ENCODE results near the gene CATSPER1. TPM values are rescaled to one million over a fixed set of nuclear protein-coding genes. Genes with fewer than 3 reads are reported as not detected.

The CATSPER1 gene
- total RNA-seq, 1 experiment from 2014 or later: 4.2 TPM

DNA sequence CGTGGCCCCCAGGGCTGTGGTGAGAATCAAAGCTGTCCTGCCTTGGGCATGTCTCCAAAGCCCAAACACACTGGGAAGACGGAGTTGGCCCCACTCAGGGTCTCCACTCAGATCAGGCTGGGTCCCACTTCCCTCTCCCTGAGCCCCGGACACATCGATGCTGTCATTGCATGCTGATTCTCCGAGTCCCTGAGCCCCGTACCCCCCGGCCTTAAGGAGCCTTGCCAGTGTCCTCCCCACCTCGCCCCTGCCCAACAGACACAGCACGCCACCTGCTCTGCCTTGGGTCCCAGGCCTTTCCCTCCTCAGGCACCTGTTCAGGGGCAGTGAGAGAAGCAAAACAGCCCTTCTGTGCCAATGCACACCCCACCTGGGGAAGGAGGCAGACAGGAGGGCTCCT is 38.9 kb downstream of the CATSPER1 start:
- Histone ChIP-seq H3K79me2 (ENCODE audit: low read depth) (no peaks in the 10 kb centered on the region), H2AFZ (no peak overlapping the region), H3K9me3 (ENCODE audit: insufficient read depth, low read depth) (no peaks in the 10 kb centered on the region), H3K9me2 (ENCODE audit: insufficient read depth) (no peaks in the 10 kb centered on the region), H3K27me3 (ENCODE audit: insufficient read depth, low read depth) (no peaks in the 10 kb centered on the region), H3K4me3 (no peak overlapping the region), H3F3A (ENCODE audit: insufficient read depth, low read depth) (peaks cover 24% of the 10 kb centered on the region), H3K4me2 (no peak overlapping the region), H3K27ac (no peak overlapping the region), H3K4me1 (replicated peaks; ENCODE audit: insufficient read depth) (peaks cover 4% of the 10 kb centered on the region; the same call in 1 of the 2 replicates), H3K36me3 (ENCODE audit: low read depth) (no peaks in the 10 kb centered on the region), H4K20me1 (ENCODE audit: insufficient read depth) (no peaks in the 10 kb centered on the region)
- no TSS peak for BruUV-seq (replicated peaks)
- ChIA-PET CTCF (interaction anchor here (1.5 kb wide), 1 partner anchor 102 kb away, joined by 4 read pairs; no protein-coding TSS in a partner anchor), POLR2A (ENCODE audit: unreplicated experiment) (no interaction called here)
- TF ChIP-seq, protein P1, sequence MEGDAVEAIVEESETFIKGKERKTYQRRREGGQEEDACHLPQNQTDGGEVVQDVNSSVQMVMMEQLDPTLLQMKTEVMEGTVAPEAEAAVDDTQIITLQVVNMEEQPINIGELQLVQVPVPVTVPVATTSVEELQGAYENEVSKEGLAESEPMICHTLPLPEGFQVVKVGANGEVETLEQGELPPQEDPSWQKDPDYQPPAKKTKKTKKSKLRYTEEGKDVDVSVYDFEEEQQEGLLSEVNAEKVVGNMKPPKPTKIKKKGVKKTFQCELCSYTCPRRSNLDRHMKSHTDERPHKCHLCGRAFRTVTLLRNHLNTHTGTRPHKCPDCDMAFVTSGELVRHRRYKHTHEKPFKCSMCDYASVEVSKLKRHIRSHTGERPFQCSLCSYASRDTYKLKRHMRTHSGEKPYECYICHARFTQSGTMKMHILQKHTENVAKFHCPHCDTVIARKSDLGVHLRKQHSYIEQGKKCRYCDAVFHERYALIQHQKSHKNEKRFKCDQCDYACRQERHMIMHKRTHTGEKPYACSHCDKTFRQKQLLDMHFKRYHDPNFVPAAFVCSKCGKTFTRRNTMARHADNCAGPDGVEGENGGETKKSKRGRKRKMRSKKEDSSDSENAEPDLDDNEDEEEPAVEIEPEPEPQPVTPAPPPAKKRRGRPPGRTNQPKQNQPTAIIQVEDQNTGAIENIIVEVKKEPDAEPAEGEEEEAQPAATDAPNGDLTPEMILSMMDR (conservative IDR thresholded peaks at IDR 0.05): no peak
- TF ChIP-seq EZH2 (IDR thresholded peaks at IDR 0.05; ENCODE audit: low read depth): no peak
- intact Hi-C loops (cut with micrococcal nuclease; ENCODE audit: unreplicated experiment): no loop called here
- DNase-seq: no peak

DNA sequence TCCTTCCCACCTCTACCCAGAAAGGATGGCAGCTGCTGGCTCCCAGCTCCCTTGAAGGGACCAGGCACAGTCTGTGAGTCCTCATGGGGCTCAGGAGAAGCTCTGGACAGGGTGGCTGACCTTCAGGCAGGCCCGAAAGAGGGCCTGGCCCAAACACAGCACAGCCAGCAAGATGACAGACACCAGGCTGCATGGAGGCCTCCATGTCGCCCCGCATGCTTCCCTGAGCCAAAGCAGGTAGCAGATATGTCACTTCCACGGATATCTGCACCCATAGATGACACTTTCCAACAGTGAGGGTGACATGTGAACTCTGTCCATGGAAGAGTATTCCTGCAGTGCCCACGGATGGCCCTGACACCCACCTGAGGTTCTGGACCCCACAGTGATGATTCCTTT is 42.7 kb downstream of the CATSPER1 start:
- intact Hi-C loops (cut with micrococcal nuclease; ENCODE audit: unreplicated experiment): no loop called here
- CTCF ChIA-PET: no interaction called here

DNA sequence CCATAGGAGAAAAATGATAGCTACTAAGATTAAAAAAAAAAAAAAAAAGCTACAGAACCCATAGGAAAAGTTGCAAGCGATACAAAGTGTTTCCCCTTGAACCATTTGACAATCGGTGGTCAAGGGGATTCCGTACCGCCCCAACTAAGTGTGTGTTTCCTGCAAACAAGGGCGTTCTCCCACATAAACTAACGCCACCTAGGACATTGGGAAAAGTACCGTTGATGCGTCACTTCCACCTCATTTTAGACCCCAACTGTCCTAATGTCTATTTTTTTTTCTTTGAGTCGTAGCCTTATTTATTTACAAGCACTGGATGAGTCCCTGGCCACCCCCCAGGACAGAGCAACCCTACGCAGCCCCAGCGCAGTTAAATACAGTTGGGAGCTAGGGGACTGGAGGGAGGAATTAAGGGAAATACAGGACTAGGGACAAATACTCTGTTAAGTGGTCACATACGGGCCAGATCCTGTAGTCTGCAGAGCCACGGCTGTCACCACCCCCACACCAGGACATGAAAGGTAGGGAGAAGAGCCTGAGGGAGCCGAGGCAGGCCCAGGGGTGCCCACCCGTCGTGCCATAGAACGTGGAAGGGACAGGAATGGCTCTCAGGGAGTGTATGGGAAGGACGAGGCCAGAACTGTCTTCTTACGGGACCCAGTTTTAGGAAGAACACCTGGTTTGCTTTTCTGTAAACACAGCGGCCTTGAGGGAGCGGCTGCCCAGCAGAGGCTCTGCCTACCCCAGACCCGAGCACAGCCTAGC is 43.3 kb downstream of the CATSPER1 start:
- DNase-seq: no peak
- H3K9me3 ChIP-seq (ENCODE audit: insufficient read depth, low read depth): no peaks in the 10 kb centered on the region
- peaks cover 27% of the 10 kb centered on the region; the same call in 1 of the 2 replicates for H3F3A ChIP-seq (ENCODE audit: insufficient read depth, low read depth)
- ChIA-PET CTCF (interaction anchor here (0.6 to 0.7 kb wide), 2 partner anchors 99 to 147 kb away, joined by 4 to 5 read pairs; no protein-coding TSS in a partner anchor), POLR2A (ENCODE audit: unreplicated experiment) (no interaction called here)
- H3K9me2 ChIP-seq (ENCODE audit: insufficient read depth): no peaks in the 10 kb centered on the region
- no peak overlapping the region for H3K4me2 ChIP-seq
- intact Hi-C loops (cut with micrococcal nuclease; ENCODE audit: unreplicated experiment): no loop called here
- H3K4me3 ChIP-seq: no peak overlapping the region
- TF ChIP-seq, protein P1 (conservative IDR thresholded peaks at IDR 0.05): no peak
- TF ChIP-seq EZH2 (IDR thresholded peaks at IDR 0.05; ENCODE audit: low read depth): no peak
- no peaks in the 10 kb centered on the region for H3K79me2 ChIP-seq (ENCODE audit: low read depth)
- BruUV-seq (replicated peaks): no TSS peak
- H3K36me3 ChIP-seq (ENCODE audit: low read depth): 0 out of 2 replicates have a peak, but pooled peaks cover 4% of the 10 kb centered on the region
- H3K27ac ChIP-seq: no peak overlapping the region
- H3K4me1 ChIP-seq (replicated peaks; ENCODE audit: insufficient read depth): peaks cover 4% of the 10 kb centered on the region; the same call in 1 of the 2 replicates
- H2AFZ ChIP-seq: no peak overlapping the region
- no peaks in the 10 kb centered on the region for H4K20me1 ChIP-seq (ENCODE audit: insufficient read depth)
- H3K27me3 ChIP-seq (ENCODE audit: insufficient read depth, low read depth): no peaks in the 10 kb centered on the region

More for the DNA sequence above, 42.7 kb downstream of the CATSPER1 start:
- Histone ChIP-seq H3F3A (ENCODE audit: insufficient read depth, low read depth) (peaks cover 27% of the 10 kb centered on the region; the same call in 1 of the 2 replicates), H4K20me1 (ENCODE audit: insufficient read depth) (no peaks in the 10 kb centered on the region), H3K9me2 (ENCODE audit: insufficient read depth) (no peaks in the 10 kb centered on the region), H3K79me2 (ENCODE audit: low read depth) (no peaks in the 10 kb centered on the region), H3K36me3 (ENCODE audit: low read depth) (0 out of 2 replicates have a peak, but pooled peaks cover 4% of the 10 kb centered on the region), H3K4me3 (no peak overlapping the region), H3K4me1 (replicated peaks; ENCODE audit: insufficient read depth) (peaks cover 4% of the 10 kb centered on the region; the same call in 1 of the 2 replicates), H2AFZ (no peak overlapping the region), H3K9me3 (ENCODE audit: insufficient read depth, low read depth) (no peaks in the 10 kb centered on the region), H3K4me2 (no peak overlapping the region), H3K27ac (no peak overlapping the region), H3K27me3 (ENCODE audit: insufficient read depth, low read depth) (no peaks in the 10 kb centered on the region)
- no TSS peak for BruUV-seq (replicated peaks)
- POLR2A ChIA-PET (ENCODE audit: unreplicated experiment): no interaction called here
- DNase-seq: no peak
- TF ChIP-seq EZH2 (IDR thresholded peaks at IDR 0.05; ENCODE audit: low read depth): no peak
- TF ChIP-seq, protein P1 (conservative IDR thresholded peaks at IDR 0.05): no peak
